ENCODE measurements around the gene PNPLA3. TPM values are rescaled to one million over a fixed set of nuclear protein-coding genes. Genes with fewer than 3 reads are reported as not detected.

Gene PNPLA3
- total RNA-seq, 1 experiment from 2014 or later, result 7.3 TPM

GRCh38 chr22:43988960-43989359 is 65.4 kb downstream of the PNPLA3 start:
- no peaks in the 10 kb centered on the region for H3K9me3 ChIP-seq (ENCODE audit: control insufficient read depth in 1 of 2, insufficient read depth in 1 of 2, low read depth in 1 of 2, low read length in 2 of 2)
- ChIA-PET POLR2A (no interaction called here), RAD21 (ENCODE audit: low non-redundant PET in 1 of 2, low total read pairs in 2 of 2, uncharacterized antibody in 2 of 2, unreplicated experiment in 2 of 2) (no interaction called here), CTCF (no interaction called here)
- H3K9ac ChIP-seq (ENCODE audit: low read length), result no peak overlapping the region
- no peak for ATAC-seq
- H3K27ac ChIP-seq (ENCODE audit: low read depth, low read length), result no peak overlapping the region
- TF ChIP-seq EZH2 (IDR thresholded peaks at IDR 0.05), result no peak
- TF ChIP-seq YY1 (IDR thresholded peaks at IDR 0.05; ENCODE audit: extremely low read depth, insufficient replicate concordance, low read depth, low read length), result no peak
- no peak for TF ChIP-seq RAD21 (IDR thresholded peaks at IDR 0.05; ENCODE audit: low read depth)
- no peak for TF ChIP-seq ELF1 (IDR thresholded peaks at IDR 0.05; ENCODE audit: borderline replicate concordance, low read depth)
- no peak for TF ChIP-seq EGR1 (IDR thresholded peaks at IDR 0.05; ENCODE audit: low read depth)
- TF ChIP-seq POLR2AphosphoS5 (IDR thresholded peaks at IDR 0.05; ENCODE audit: low read depth, low read length), result no peak
- TF ChIP-seq, protein P1, sequence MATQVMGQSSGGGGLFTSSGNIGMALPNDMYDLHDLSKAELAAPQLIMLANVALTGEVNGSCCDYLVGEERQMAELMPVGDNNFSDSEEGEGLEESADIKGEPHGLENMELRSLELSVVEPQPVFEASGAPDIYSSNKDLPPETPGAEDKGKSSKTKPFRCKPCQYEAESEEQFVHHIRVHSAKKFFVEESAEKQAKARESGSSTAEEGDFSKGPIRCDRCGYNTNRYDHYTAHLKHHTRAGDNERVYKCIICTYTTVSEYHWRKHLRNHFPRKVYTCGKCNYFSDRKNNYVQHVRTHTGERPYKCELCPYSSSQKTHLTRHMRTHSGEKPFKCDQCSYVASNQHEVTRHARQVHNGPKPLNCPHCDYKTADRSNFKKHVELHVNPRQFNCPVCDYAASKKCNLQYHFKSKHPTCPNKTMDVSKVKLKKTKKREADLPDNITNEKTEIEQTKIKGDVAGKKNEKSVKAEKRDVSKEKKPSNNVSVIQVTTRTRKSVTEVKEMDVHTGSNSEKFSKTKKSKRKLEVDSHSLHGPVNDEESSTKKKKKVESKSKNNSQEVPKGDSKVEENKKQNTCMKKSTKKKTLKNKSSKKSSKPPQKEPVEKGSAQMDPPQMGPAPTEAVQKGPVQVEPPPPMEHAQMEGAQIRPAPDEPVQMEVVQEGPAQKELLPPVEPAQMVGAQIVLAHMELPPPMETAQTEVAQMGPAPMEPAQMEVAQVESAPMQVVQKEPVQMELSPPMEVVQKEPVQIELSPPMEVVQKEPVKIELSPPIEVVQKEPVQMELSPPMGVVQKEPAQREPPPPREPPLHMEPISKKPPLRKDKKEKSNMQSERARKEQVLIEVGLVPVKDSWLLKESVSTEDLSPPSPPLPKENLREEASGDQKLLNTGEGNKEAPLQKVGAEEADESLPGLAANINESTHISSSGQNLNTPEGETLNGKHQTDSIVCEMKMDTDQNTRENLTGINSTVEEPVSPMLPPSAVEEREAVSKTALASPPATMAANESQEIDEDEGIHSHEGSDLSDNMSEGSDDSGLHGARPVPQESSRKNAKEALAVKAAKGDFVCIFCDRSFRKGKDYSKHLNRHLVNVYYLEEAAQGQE (IDR thresholded peaks at IDR 0.05; ENCODE audit: low read depth), result no peak
- TF ChIP-seq SIN3A (IDR thresholded peaks at IDR 0.05; ENCODE audit: low read depth), result no peak
- TF ChIP-seq EZH2phosphoT487 (IDR thresholded peaks at IDR 0.05; ENCODE audit: borderline replicate concordance), result no peak
- no peak for TF ChIP-seq ZFX (IDR thresholded peaks at IDR 0.05)
- TF ChIP-seq ATF3 (IDR thresholded peaks at IDR 0.05), result no peak
- TF ChIP-seq POLR2A (IDR thresholded peaks at IDR 0.05; ENCODE audit: borderline replicate concordance, extremely low read depth, insufficient read depth, insufficient read length), result no peak
- TF ChIP-seq ZNF274 (IDR thresholded peaks at IDR 0.05; ENCODE audit: low read depth, low read length), result no peak
- no peak for TF ChIP-seq CTCF (IDR thresholded peaks at IDR 0.05 in 2 of 3, conservative IDR thresholded peaks at IDR 0.05 in 1 of 3; ENCODE audit: borderline replicate concordance in 1 of 3, insufficient read depth in 1 of 3, low read depth in 2 of 3, low read length in 2 of 3)
- no peak for TF ChIP-seq ZBTB33 (IDR thresholded peaks at IDR 0.05; ENCODE audit: extremely low read depth, insufficient replicate concordance, low read length)
- no peak for TF ChIP-seq CEBPB (IDR thresholded peaks at IDR 0.05; ENCODE audit: low read depth)
- no peak for TF ChIP-seq FOSL1 (IDR thresholded peaks at IDR 0.05; ENCODE audit: low read depth)
- H3K79me2 ChIP-seq (ENCODE audit: insufficient read depth, low read length), result no peaks in the 10 kb centered on the region
- no peak overlapping the region for H2AFZ ChIP-seq (ENCODE audit: low read depth, low read length, poor library complexity, severe bottlenecking)
- H4K20me1 ChIP-seq (ENCODE audit: insufficient read depth), result no peaks in the 10 kb centered on the region
- no TSS peak for BruUV-seq (replicated peaks)
- no peaks in the 10 kb centered on the region for H3K27me3 ChIP-seq (ENCODE audit: insufficient read depth, low read length)
- intact Hi-C loops (cut with micrococcal nuclease), result no loop called here
- no peak overlapping the region for H3K4me3 ChIP-seq (replicated peaks in 1 of 2; ENCODE audit: low read depth in 1 of 2, low read length in 2 of 2)
- no peaks in the 10 kb centered on the region for H3K4me1 ChIP-seq (ENCODE audit: control insufficient read depth in 1 of 2, insufficient read depth in 2 of 2, low read length in 2 of 2)
- H3K9me2 ChIP-seq (ENCODE audit: insufficient read depth), result no peaks in the 10 kb centered on the region
- H3K4me2 ChIP-seq (ENCODE audit: low read length), result no peak overlapping the region
- H3K36me3 ChIP-seq (ENCODE audit: control insufficient read depth in 1 of 2, insufficient read depth in 2 of 2, low read length in 2 of 2), result peaks cover 17 to 36% of the 10 kb centered on the region in 2 experiments; a peak in 3 of 4 replicates
- DNase-seq (ENCODE audit: low read depth, low spot score), result no peak

All from HCT116 (cell line).